ELF-1 (cell line): ENCODE results near the gene RPS3A.
"Not testable (repeated sequence)": the region's sequence is repeated elsewhere in the genome, so short reads cannot be mapped to it uniquely, and the experiment has no call there.

Experiments used
- DNase-seq: peaks from one replicate; pipeline ENCODE4 v3.0.0-alpha.2; 2016; ENCODE audit warnings: low read depth, low spot score

The RPS3A gene

DNA sequence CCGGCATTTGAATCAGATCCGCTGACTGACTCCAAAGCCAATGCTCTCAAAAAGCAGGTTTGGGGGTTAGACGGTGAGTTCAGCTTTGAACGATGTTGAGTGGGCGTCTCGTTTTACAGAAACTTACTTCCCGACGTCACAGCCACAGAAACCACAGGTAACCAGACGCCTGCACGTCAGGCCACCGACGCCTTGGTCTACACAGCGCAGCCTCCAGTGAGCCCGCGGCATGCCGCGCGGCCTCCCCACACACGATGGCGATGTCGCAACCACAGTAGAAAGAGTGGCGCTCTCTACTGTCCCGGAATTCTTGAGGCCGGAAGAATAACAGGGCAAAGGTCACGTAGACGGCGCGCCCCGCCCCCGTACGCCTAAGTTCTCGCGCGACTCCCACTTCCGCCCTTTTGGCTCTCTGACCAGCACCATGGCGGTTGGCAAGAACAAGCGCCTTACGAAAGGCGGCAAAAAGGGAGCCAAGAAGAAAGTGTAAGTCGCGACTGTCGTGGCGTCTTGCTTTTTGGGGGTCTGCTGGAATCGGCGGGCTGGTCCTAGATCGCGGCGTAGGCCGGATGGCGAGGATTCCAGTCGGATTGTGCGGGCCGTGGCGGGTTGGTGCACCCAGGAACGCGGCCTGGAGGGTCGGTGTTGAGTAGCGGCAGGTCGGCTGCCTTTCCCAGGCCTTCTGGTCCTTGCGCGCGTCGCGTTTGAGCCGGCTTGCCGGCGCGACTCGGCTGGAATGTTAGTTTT is at the start of gene RPS3A:
Gene RPS3A (plus strand): TSS at position 400 of the 747 bp plus-strand sequence. CDS start 25 bp downstream, at position 425.
- DNase-seq: peak; percentile 99

DNA sequence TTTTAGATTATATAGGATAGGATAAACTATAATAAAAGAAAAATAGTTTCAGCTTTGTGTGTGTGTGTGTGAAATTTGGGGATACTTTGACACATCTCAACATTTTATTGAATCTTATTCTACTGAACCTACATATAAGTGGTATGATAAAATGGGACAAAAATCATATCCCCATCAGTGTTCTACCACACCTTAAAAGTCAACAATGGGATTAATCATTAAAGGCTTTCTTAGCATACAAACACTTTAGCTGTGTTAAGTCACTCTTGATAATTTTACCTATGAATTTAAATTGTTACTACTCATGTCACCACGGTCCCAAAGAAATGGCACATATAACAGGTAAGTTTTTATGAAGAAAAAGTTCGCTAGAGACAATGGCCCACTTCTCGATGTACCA is 46.6 kb upstream of the RPS3A start:
- no peak for DNase-seq

DNA sequence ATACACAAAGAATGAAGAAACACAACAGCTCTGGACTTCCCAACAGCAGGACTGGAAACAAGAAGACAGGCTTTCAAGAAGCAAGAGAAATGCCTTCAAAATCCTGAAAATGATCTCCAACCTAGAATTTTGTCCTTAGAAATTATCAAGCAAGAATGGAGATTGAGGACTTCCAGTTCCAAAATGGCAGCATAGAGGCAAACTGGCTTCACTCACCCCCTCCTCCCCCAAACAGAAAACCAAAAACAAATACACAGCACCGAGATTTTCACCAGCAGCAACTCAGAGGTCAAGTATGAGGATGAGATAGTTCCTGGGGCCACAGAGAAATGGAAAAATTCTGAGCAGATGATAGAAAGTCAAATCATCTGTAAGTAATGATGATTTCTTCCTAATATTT is 43.9 kb upstream of the RPS3A start:
- no peak for DNase-seq

DNA sequence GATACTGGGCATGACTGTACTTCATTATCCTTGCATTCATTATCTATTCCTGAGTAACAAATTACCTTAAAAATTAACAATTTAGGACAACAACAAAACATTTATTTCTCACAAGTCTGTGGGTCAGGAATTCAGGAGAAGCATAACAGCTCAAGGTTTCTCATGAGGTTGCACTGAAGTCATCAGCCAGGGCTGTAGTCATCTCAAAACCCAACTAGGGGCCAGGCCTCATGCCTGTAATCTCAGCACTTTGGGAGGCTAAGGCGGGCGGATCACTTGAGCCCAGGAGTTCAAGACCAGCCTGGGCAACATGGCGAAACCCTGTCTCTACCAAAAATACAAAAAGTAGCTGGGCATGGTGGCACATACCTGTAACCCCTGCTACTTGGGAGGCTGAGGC is 36.3 kb upstream of the RPS3A start:
- not testable (repeated sequence) for DNase-seq

DNA sequence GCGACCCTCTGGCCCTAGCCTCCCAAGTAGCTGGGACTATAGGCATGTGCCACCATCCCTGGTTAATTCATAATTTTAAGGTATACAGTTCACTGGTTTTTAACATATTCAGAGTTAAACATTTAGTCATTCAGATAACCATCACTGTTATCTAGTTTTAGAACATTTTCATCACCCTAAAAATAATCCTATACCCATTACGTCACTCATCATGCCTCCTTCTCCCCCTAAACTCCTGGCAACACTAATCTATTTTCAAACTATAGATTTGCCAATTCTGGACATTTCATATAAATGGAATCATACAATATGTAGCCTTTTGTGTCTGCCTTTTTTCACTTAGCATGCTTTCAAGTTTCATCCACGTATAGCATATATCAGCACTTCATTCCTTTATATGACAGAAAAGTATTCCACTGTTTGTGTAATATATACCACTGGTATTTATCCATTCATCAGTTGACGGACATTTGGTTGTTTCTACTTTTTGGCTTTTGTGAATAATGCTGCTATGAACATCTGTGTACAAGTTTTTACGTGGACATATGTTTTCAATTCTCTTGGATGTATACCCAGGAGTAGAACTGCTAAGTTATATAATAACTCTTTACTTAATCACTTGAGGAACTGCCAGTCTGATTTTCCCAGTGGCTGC is 32.0 kb upstream of the RPS3A start:
- DNase-seq: no peak

DNA sequence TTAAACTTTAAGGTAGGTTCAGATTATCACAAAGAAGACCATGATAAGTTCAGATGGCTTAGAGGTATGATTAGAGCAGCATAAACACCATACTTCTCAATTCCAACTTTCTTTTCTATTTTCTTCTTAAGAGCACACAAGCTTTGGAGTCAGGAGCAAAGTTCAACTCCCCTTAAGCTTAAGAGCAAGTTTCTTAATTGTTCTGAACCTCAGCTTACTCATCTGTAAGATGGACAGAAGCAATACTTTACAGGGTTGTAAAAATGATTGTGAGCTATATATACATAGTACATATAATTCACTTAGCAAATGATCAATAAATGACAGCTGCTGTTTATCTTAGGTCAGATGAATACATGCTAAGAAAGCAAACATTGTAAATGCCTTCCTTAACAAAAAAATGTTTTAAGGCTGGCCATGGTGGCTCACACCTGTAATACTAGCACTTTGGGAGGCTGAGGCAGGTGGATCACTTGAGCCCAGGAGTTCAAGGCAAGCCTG is 25.0 kb upstream of the RPS3A start:
- no peak for DNase-seq

DNA sequence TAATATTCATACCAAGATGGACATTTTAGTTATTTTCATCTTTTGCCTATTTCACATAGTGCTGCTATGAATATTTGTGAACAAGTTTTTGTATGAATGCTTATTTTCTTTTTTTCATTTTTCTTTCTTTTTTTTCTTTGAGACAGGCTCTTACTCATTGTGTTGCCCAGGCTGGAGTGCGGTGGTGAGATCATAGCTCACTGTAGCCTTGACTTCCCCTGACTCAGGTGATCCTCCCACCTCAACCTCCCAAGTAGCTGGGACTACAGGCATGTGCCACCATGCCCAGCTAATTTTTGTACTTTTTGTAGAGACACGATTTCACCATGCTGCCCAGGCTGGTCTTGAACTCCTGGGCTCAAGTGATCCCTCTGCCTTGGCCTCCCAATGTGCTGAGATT is 21.4 kb upstream of the RPS3A start:
- DNase-seq: not testable (repeated sequence)

DNA sequence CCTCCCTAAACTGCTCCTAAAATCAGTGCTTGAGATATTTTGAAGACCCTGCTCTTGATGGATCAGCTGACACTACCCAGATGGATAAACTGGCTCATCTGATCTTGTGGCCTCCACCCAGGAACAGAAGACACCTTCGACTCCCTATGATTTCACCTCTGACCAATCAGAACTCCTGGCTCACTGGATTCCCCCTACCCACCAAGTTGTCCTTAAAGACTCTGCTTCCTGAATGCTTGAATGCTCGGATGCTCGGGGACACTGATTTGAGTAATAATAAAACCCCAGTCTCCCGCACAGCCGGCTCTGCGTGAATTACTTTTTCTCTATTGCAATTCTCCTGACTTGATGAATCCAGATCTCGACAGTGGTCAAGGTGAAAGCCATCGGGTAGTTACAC is 12.0 kb upstream of the RPS3A start:
- no peak for DNase-seq

DNA sequence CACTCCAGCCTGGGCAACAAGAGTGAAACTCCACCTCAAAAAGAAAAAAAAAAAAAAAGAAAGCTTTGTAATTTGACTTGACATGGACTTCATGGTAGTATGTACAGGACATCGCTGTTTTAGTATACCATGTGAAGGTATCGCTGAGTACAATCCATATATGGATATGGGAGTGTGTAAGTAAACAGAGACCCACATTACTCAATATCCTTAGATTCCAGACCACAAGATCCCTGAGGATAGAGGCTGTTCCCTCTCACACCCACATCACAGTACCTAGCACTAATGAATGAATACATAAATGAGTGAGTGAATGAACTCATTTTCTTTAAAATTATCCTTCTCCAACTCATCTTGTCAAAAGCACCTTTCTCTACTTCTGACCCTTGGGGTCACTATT is 8.4 kb upstream of the RPS3A start:
- no peak for DNase-seq

DNA sequence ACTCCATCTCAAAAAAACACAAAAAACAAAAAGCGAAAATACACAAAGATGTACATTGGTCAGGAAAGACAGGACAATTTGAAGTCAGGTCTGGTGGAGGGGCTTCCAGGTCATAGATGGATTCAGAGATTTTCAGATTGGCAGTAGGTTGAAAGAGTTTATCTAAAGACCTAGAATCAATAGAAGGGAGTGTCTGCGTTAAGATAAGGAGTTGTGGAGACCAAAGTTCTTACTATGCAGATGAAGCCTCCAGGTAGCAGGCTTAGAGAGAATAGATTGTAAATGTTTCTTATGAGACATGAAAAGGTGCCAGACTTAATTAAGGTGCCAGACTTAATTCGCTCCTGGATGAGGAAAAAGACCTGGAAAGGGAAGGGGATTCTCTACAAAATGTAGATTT is 6.9 kb upstream of the RPS3A start:
- DNase-seq: no peak

DNA sequence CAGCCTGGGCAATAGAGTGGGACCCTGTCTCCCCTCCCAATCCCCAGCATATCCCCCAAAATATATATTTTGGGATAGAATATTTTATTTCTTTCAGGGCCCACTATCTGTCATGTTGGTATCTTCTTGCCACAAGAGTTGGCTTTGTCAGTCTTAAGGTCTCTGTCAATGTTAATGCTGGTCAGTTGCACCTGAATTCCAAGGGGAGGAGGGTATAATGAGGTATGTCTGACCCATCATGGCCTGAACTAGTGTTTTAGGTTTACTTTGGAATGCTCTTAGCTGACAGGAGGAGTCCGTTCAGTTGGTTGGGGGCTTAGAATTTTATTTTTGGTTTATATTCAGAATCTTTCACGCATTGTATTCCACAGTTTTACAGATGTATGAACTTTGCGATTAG is 6.2 kb upstream of the RPS3A start:
- no peak for DNase-seq

DNA sequence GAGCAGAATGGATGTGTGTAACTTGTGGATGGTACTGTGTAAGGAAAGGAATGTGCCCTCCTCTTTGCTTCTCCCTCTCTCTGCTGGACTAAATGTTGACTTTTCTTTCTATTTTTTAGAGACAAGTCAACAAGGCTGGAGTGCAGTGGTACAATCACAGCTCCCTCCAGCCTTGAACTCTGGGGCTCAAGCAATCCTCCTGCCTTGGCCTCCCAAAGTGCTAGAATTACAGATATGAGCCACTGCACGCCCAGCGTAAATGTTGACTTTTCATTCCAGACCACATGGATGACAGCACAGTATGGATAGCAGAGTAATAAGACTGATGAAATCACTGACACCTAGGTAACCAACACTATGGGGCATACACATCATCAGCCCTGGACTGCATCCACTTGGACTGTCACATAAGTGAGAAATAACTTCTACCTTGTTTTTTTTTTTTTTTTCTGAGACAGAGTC is 5.1 kb upstream of the RPS3A start:
- no peak for DNase-seq

DNA sequence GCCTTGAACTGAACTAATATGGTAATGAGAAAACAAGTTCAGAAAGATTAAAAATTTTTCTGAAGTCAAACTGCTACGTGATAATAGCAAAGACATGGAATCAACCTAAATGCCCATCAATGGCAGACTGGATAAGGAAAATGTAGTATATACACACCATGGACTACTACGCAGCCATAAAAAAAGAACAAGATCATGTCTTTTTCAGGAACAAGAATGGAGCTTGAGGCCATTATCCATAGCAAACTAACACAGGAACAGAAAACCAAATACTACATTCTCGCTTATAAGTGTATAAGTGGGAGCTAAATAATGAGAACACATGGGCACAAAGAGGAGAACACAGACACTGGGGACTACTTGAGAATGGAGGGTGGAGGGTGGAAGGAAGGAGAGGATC is 4.3 kb upstream of the RPS3A start:
- no peak for DNase-seq

DNA sequence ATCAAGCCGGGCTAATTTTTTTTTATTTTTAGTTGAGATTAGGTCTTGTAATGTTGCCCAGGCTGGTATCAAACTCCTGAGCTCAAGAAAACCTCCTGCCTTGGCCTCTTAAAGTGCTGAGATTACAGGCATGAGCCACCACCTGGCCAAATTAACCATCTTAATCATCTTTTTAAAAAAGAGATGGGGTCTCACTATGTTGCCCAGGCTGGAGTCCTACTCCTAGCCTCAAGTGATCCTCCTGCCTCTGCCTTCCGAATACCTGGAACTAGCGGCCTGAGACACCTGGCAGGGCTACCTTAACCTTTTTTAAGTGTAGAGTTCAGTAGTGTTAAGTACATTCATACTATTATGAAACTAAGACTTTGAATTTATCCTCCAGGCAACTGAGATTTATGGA is 1.7 kb upstream of the RPS3A start:
- no peak for DNase-seq

DNA sequence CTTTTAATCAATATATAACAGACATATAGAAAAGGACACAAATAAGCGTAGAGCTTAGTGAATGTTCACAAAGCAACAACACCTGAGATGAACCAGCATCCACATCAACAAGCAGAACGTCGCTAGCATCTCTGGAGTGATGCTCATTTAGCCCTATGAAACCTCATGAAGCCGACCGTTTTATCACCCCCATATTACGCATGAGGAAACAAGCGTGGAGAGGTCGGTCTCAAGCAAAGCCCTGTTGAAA is 524 bp upstream of the RPS3A start:
- DNase-seq: no peak

DNA sequence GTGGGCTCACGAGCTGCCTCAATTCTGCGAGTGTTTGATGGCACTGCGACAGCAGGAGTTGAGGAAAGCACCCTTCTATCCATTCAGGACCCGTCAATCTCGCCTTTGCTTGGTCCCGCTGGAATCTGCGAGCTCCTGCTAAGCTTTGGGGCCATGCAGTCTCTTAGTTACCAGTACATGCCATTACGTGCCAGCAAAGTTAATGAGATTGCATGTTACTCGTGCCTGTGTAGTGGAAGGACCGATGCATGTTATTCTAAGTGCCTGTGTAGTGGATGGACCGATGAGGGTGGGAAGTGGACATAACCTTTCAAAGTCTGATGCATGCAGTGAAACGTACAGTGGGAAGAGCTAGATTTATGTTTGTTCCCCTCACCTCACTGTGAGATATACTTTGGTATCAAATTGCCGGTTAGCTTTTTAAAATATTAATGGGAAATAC is 569 bp downstream of the RPS3A start:
- no peak for DNase-seq

DNA sequence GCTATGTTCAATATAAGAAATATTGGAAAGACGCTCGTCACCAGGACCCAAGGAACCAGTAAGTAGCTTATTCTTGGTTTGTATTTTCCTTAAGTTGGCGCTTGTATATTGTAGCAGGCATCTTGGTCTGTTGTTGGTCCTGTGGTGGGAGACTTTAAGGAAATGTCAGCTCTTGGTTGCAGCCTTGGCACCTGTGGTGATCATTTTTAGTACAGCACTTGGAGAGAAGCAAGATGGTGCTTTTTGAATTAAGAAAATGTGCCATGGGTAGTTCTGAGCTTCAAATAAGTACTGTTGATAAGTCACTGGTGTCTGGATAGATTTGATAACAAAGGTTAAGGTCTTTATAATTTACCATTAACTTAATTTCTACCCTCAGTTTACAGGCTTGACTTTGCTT is 1.1 kb downstream of the RPS3A start:
- DNase-seq: no peak

DNA sequence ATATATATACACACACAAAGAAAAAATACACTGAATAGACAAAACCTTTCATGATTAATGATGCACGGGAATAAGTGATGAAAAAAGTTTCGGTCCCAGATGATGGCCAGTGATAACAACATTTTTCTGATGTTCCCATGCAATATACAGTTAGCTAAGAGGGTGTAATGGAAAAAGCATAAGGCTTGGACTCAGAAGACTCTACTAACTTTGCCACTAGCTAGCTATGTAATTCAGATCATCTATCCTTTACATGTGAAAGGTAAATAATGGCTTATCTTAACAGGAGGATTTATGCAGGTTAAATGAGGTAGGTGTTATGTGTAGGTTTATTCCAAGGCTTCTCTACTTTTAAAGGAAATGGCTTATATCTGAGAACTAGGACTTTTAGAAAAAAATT is 4.3 kb downstream of the RPS3A start:
- DNase-seq: no peak

DNA sequence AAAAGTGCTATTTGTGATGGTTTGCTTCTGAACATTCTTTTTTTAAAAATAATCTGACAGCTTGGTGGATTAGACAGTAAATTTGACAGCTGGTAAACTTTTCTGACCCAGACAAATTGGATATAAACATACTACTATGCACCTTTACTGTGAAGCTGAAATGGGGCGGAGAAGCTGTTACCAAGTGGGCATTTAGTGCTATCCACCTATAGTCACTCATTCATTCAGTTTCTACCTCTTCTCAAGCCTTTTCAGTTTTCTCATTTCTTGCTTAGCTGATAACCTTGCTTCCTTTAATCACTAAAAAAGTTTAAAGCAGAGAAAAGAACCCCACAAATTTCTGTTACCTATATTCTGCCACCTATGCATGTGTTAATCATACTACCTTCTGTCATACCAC is 5.2 kb downstream of the RPS3A start:
- no peak for DNase-seq

DNA sequence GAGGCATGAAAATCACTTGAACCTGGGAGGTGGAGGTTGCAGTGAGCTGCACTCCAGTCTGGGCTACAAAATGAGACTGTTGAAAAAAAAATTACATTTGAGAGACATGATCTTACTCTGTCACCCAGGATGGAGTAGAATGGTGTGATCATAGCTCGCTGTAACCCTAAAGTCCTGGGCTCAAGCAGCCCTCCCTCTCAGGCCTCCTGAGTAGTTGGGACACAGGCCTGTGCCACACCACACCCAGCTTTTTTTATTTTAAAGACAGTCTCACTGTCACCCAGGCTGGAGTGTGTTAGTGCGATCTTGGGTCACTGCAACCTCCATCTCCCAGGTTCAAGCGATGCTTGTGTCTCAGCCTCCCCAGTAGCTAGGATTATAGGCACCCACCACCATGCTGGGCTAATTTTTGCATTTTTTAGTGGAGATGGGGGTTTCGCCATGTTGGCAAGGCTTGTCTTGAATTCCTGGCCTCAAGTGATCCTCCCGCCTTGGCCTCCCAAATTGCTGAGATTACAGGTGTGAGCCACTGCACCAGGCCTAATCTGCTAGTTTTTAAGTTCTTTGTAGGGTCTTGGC is 6.1 kb downstream of the RPS3A start:
- no peak for DNase-seq

DNA sequence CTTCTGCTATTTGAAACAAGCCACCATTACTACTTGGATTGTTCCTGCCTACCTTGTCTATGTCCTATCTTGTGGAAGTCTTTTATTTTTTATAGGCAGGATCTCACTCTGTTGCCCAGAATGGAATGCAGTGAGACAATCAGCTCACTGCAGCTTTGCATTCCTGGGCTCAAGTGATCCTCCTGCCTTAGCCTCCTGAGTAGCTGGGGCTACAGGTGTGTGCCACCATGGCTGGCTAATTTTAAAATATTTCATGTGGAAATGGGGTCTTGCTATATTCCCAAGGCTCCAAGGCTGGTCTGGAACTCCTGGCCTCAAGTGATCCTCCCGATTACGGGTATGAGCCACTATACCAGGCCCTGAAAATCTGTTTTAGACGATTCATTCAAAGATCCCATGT is 7.6 kb downstream of the RPS3A start:
- no peak for DNase-seq

DNA sequence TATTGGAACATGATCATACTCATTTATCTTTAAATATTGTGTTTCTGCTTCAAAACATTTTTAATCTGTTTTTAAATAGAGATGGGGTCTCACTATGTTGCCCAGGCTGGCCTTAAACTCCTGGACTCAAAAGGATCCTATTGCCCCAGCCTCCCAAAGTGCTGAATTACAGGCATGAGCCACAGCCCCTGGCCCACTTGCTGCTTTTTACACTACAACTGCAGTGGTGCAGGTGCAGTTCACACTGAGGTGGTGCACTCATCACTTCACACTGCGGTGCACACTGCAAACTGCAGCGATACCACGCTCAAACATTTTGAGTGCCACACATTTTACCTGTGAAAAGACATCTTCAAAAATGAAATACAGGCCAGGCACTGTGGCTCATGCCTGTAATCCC is 10.8 kb downstream of the RPS3A start:
- no peak for DNase-seq

DNA sequence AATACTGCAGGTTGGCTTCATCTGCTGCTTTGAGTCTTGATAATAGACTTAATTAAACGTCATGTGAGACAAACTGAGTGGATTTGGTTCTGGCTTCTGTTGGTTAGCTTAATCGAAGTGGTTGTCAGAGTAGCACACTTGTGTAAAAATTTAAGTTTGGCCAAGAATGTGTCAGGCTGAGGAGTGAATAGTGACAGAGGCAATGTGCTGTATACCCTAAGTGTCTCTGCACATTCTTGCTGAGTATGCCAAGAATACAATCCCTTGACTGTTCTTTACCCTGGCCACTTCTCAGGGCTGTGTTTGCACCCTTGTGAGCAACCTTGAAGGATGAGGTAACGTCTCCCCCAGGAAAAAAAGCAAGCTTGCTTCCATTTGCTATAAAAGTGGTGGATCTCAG is 14.9 kb downstream of the RPS3A start:
- no peak for DNase-seq
